SK-N-SH (cell line): ENCODE data around the gene CDK11B.

Source experiments
- CTCF ChIP-seq: fragments of 200-600 bp; sonication (generic); IDR thresholded peaks from 2 replicates; pipeline ENCODE4 v1.6.1; 2017; ENCODE audit warnings: antibody characterized with exemption, mild to moderate bottlenecking, moderate library complexity
- EP300 ChIP-seq, 2 experiments: IDR thresholded peaks; 2 replicates each; pipeline versions ENCODE4 v1.4.0 to v1.6.1; 2012; ENCODE audit warnings: borderline replicate concordance in 1 of 2, low read depth in 1 of 2, low read length in 1 of 2
- EZH2phosphoT487 ChIP-seq: fragments of 200-600 bp; sonication (generic); IDR thresholded peaks from 2 replicates; pipeline ENCODE4 v1.6.1; 2017; ENCODE audit warnings: low read depth, mixed run types, mild to moderate bottlenecking, antibody characterized with exemption, moderate library complexity, borderline replicate concordance
- FOXM1 ChIP-seq: IDR thresholded peaks from 2 replicates; pipeline ENCODE4 v1.4.0; 2012; ENCODE audit warnings: low read depth, mild to moderate bottlenecking
- GABPA ChIP-seq: IDR thresholded peaks from 2 replicates; pipeline ENCODE4 v1.4.0; 2012; ENCODE audit warnings: low read depth, mild to moderate bottlenecking
- NRF1 ChIP-seq: IDR thresholded peaks from 2 replicates; pipeline ENCODE4 v1.6.1; 2012; ENCODE audit warnings: low read depth, mild to moderate bottlenecking, low read length
- POLR2AphosphoS5 ChIP-seq: IDR thresholded peaks from 2 replicates; pipeline ENCODE4 v1.6.1; 2012; ENCODE audit warnings: low read depth, low read length
- RAD21 ChIP-seq: IDR thresholded peaks from 2 replicates; pipeline ENCODE4 v1.6.1; 2012; ENCODE audit warnings: mild to moderate bottlenecking, low read length
- REST ChIP-seq: IDR thresholded peaks from 2 replicates; pipeline ENCODE4 v1.6.1; 2012; ENCODE audit warnings: mild to moderate bottlenecking, low read depth, low read length, moderate library complexity
- SMC3 ChIP-seq: IDR thresholded peaks from 2 replicates; pipeline ENCODE4 v1.6.1; 2012; ENCODE audit warnings: low read depth, low read length, improper control_type of control experiment
- TAF1 ChIP-seq: IDR thresholded peaks from 2 replicates; pipeline ENCODE4 v1.6.1; 2012; ENCODE audit warnings: low read depth, mild to moderate bottlenecking, low read length, moderate library complexity, borderline replicate concordance
- YY1 ChIP-seq: IDR thresholded peaks from 2 replicates; pipeline ENCODE4 v1.4.0; 2012; ENCODE audit warnings: low read depth, mild to moderate bottlenecking
- ZBTB33 ChIP-seq: IDR thresholded peaks from 2 replicates; pipeline ENCODE4 v1.4.0; 2012; ENCODE audit warnings: low read depth, borderline replicate concordance
- TF ChIP-seq, protein P1 (sequence below): IDR thresholded peaks from 2 replicates; pipeline ENCODE4 v1.4.0; 2012; ENCODE audit warnings: low read depth

- TF ChIP-seq YY1 (no peak), POLR2AphosphoS5 (no peak), CTCF (no peak), EP300 (IDR thresholded peaks at IDR 0.05; ENCODE audit: borderline replicate concordance in 1 of 2, low read depth in 1 of 2, low read length in 1 of 2) (no peak), SMC3 (no peak), FOXM1 (no peak), TAF1 (no peak), GABPA (no peak), EZH2phosphoT487 (no peak), REST (no peak), ZBTB33 (no peak), NRF1 (no peak), RAD21 (no peak)
- TF ChIP-seq, protein P1, sequence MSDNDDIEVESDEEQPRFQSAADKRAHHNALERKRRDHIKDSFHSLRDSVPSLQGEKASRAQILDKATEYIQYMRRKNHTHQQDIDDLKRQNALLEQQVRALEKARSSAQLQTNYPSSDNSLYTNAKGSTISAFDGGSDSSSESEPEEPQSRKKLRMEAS: no peak
Observed at GRCh38 chr1:1703796-1704195, 45.0 kb upstream of the CDK11B start.
